Right ventricle myocardium superior (tissue), 1 donor: ENCODE results near the gene HCCS. TPM values are rescaled to one million over a fixed set of nuclear protein-coding genes. Genes with fewer than 3 reads are reported as not detected.

Experiments used
- ATAC-seq: fragments of 200-7000 bp; cut with Tn5 transposase; one replicate; pipeline ENCODE4 v1.9.1; 2020; ENCODE audit warnings: mild to moderate bottlenecking; ENCODE audit not compliant: poor library complexity
- DNase-seq: peaks from one replicate; pipeline ENCODE4 v3.0.0-alpha.2; 2020
- intact Hi-C: fragments of 100-400 bp; cut with DNase I; formaldehyde crosslinking; loops from one replicate; pipeline ENCODE4 v1.11.2; 2022
- long read RNA-seq: library from polyadenylated mRNA; unstranded; transcript quantifications from one replicate; pipeline ENCODE4 v2.0.0, GENCODE V29; 2021
- total RNA-seq: library from RNA; stranded (reverse); fragmentation: NEBNext Ultra II Directional; extraction: Animal tissue kit (Norgen Biotek cat#: 25700); gene quantifications from one replicate; pipeline ENCODE4 v1.2.1, GENCODE V29; 2021
- donor health status: DM: no; HTN: yes; CAD: no; lungs with severe emphysema.

Gene HCCS
- total RNA-seq, result 54.6 TPM
- long read RNA-seq, transcript HCCS-202 (7 exons, 1,072 nt), result major isoform, 99 of 111 reads
- long read RNA-seq, transcript HCCS-201 (7 exons, 2,277 nt), result minor isoform, 6 of 111 reads
- long read RNA-seq, partial matches to known transcripts, result 3 of 111 reads
- long read RNA-seq, other reads (novel, unspliced or antisense), result 2 of 111 reads

DNA sequence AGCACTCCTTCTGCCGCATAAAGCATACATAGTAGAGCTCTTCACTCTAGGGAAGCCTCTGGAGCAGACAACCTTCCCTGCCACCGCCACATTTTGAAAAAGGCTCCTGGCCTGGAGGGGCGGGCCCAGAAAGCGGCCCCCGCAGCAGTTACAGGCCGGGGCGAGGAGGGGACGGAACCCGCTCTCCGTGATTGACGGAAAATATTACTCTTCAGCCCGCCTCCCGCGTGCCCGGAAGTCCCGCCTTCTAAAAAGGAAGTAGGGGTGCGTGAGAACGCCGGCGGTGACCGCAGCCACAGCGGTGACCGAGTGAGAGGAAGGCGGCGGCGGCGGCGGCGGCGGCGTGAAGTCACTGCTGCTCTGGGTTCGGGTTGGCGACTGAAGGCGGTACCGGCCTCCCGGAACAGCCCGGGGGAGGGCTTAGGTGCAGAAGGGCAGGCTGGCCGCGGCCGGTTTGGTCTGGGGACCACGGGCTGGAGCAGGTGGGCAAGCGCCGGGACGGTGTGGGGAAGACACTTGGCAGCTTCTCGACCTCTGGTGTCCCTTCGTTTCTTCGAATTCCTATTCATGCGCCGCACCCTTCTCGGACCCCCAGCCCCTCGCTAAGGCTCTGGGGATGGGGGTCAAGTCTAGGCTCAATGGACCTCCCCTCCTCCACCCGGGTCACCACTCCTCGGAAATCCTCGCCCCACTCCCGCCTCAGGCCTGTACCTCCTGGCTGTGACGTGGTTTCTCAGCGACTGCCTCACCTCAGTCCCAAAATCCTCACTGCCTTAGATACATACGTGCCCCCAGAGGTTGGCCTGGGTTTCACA is at the start of gene HCCS:
TSS of gene HCCS (plus strand) at position 296 of the 815 bp plus-strand sequence. CDS start 729 bp downstream, outside the sequence.
- DNase-seq (peak; percentile 90), ATAC-seq (peak; percentile 99)
- intact Hi-C loops, result no loop called here

DNA sequence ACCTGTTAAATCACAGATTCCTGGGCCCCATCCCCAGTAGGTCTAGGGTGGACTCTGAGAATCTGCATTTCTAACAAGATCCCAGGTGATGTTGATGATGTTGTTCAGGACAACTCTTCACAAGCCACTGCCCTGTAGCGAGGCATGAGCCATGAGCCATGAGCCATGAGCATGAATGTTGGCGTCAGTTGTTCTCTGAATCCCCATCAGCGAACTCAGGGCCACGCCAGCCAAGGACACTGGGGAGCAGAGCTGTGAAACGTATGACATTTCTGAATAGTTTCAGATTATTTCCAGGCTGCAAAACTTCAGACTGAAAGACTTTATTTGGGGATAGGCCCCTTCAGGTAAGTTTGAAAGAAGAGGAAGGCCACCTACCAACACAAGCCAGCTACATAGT is 46.9 kb upstream of the HCCS start:
- intact Hi-C loops, result no loop called here
- no peak for DNase-seq
- no peak for ATAC-seq

DNA sequence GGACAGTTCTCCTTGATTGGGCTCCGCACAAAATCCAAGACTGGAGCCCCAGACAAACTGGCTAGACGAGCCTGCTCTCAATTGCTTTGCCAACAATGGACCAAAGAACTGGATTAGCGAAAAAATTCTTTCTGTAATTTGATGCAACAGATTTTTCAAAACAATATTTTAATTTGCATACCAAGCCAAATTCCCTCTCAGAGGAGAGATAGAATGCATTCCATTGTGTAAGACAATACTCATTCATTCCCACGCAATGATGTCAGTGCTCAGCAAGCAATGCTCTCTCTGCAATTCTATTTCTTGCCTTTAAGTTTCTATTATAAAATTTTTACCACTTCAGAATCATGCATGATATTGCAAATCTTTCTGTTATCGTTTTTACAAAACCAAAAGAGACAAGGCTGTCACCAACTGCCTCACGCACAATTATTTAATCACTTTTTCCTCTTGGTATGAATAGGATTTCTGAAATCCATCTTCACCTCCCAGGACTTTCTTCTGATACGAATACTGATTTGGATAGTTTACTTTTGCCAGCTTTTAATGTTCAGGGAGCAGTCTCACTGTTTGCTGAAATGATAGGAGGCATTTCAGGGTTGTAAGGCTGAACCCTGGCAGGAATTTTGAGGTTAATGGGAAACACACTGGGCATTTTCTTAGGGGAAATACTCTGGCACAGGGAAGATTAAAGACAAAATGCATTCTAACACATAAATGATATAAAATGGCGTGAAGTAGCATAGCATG is 46.1 kb upstream of the HCCS start:
- DNase-seq, result no peak
- intact Hi-C loops, result no loop called here
- ATAC-seq, result no peak

DNA sequence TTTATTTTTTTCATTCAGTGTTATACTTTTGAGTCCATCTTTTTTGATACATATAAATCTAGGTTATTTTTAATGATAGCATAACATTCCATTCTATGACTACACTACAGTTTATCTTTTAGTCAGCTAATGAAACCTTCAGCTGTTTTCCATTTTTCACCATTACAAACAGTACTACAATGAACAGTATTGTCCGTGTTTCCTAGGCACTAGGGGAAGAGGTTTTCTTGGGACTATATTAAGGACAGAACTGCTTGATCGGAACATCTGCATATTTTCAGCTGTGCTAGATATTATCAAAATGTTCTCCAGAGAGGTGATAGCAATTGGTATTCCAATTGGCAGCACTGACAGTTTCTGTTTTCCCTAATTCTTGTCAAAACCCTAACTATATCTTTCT is 44.3 kb upstream of the HCCS start:
- intact Hi-C loops, result no loop called here
- no peak for DNase-seq
- no peak for ATAC-seq

DNA sequence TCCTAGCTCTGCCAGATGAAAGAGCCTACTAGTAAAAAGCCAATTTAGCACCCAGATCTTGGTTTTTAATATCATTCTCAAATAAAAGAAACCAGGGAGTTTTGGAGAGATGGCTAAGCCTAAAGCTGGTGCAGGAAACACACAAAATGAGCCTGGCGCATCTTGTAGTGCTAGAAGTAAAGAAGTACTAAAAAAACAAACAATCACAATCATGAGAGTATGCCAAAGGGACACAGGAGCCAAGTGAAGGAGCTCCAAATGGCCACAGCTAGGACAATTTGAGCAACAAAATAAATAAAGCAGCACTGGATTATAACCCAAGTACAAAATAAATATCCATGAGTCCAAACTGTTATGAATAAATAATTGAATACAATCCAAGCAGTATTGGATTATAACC is 37.8 kb upstream of the HCCS start:
- ATAC-seq, result no peak
- no peak for DNase-seq
- intact Hi-C loops, result no loop called here

DNA sequence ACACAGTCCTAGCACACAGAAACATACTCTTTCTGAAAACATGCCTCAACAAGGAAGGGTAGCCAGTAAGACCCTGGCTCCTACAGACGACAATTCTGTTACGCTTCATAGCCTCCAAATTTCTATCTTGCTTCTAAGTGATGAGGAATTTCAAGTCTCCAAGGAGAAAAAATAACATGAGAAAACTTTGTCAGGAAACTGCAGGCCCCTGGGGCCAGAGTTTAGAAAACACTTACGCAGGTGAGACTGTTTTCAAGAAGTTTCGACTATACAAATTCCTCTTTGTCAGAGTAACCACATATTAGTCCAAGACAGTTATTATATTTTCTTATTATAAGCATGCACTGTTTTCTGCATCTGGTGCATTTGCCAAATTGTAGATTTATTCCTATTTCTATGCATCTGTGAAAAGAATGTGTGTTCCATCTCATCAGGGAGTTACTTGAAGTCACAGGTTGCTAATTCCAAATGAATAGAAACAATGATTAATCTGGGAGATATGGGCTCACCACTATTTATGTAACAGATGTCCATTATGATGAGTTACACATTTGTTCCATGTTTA is 30.3 kb upstream of the HCCS start:
- intact Hi-C loops, result no loop called here
- DNase-seq, result no peak
- no peak for ATAC-seq

DNA sequence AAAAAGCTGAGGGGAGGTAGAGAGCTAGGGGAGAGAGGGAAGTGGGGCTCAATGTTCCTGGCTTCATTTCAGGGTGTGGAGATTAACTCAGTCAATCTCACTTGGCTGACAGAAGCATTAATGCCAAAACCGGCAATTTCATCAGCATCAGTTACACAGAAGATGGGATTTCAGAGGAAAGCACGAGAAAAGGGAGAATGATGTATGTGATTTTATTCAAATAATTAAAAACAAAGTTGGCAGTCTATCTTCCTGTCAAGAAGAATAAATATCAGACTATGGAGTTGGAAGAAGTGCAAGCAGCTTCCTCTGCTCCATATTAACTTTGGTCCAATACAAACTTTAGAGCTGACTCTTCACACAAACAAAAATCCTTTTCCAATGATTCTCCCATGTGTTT is 29.6 kb upstream of the HCCS start:
- no peak for DNase-seq
- intact Hi-C loops, result no loop called here
- ATAC-seq, result no peak

DNA sequence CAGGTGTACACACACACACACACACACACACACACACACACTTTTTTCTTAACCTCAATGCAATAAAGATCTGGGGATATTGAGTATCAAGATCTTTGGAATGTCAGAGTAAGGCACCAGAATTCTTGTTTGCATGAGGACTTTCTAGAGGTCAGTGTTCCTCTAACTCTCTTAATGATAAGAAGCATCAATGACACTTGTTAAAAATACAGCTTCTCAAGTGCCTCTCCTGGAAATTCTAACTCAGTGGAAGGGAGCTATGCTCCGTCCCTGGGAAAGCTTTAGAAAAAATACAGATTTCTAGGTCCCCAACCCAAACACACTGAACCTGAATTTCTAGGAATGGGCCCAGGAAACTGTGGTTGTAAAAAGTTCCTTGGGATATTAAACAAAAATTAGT is 25.8 kb upstream of the HCCS start:
- intact Hi-C loops, result no loop called here
- ATAC-seq (no peak), DNase-seq (no peak)

DNA sequence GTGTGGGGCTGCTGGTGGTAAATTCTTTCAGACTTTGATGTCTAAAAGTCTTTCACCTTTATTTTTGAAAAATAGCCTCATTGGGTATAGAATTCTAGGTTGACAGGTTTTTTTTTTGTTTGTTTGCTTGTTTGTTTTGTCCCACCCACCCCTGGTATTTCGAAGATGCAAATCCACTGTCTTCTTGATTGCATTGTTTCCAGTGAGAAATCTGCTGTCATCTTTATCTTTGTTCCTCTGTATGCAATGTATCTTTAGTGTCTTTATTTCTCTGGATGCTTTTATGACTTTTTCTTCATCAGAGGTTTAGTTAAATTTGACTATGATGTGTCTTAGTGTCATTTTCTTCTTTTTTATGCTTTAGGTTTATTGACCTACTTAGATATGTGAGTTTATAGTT is 21.3 kb upstream of the HCCS start:
- DNase-seq (no peak), ATAC-seq (no peak)
- intact Hi-C loops, result no loop called here

DNA sequence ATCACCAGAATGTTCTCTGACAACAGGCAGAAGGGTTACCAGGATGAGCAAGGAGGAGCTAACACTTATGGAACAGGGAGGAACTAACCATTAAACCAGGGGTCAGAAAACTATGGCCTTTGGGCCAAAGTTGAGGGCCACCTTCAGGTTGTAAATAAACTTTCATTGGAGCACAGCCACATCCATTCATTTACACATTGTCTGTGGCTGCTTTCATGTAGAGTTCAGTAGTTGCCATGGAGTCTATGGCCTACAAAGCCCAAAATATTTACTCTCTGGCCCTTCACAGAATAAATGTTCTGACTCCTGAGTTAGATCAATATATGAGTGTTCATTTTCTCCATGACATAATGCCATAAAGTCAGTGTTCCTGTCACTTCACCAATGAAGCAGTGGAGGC is 13.2 kb upstream of the HCCS start:
- DNase-seq, result no peak
- ATAC-seq, result no peak
- intact Hi-C loops, result no loop called here

DNA sequence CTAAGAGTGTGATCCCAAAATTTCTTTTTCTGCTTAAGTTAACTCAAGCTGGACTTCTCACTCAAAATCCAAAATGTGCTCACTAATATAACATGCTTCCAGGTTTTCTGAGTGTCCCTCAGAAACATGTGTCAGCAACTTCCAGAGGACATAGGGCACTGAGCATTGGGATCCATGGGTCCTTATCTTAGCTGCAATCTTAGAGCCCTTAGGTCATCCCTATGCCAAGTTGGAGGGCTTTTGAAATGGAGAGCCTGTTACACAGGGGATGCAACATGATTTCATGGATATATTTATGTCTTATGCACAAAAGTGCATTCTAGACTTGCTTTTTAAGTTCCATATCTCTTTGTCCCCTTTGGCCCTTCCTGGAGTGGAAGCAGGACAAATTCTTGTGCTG is 11.7 kb upstream of the HCCS start:
- DNase-seq (no peak), ATAC-seq (no peak)
- intact Hi-C loops, result no loop called here

DNA sequence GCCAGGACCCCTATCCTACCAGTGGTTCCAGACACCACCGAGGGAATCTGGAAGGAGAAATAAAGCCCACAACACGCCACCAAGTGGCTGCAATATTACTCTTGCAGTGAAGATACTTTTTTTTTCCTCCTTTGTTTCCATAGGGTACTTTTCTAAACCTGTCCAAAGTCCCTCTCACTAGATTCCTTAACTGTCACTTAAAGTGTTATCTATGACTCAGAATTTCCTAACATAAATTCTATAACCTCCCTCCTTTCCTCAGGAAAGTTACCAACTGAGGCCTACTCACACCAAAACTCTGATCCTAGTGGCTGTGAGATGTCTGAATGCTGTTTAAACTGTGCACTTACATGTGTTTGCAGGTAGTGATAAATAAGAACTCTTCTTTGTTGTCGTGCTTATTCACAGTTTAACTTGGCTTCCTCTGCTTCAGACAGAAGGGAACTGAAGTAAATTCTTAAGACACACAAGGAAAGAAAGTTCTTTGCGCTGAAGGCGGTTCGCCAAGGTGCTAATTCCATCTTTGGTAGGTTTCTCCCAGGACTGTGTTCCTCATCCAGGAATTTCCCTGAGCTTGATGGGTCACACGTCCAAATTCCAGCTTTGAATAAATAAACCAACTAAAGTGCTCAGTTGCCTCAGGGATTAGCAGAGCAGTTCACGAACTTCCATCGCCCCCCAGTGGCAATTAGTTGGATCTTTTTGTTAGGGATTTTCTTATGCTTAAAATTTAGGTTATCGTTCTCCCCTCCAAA is 10.7 kb upstream of the HCCS start:
- DNase-seq (no peak), ATAC-seq (no peak)
- intact Hi-C loops, result no loop called here

DNA sequence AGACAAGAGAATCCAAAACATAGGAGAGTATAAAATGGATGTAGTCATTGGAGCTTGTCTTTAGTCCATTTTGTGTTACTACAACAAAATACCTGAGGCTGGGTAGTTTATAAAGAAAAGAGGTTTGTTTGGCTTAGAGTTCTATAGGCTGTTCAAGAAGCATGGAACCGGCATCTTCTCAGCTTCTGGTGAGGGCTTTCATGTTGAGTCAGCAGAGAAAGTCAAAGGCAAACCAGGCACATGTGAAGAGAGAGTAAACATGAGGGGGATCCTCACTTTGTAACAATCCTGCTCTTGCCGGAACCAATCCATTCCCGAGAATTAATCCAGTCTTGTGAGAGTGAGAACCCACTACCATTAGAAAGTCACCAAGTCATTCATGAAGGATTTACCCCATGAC is 8.1 kb upstream of the HCCS start:
- ATAC-seq (no peak), DNase-seq (no peak)
- intact Hi-C loops, result no loop called here

DNA sequence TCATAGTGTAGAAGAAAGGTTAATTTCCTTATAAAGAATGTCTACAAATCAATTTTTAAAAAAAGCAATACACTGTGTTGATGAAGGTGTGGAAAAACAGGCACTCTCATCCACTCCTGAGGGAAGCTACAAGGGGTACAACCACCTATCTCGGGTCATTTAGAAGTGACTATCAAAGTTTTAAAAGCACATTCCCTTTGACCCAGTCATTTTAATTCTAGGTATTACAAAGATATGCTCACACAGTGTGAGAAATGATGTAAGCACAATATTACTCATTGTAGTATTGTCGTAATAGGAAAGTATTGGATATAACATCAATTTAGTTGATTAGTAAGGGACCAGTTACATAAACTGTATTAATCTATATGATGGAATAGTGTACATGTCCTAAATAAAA is 7.4 kb upstream of the HCCS start:
- intact Hi-C loops, result no loop called here
- ATAC-seq (no peak), DNase-seq (no peak)

DNA sequence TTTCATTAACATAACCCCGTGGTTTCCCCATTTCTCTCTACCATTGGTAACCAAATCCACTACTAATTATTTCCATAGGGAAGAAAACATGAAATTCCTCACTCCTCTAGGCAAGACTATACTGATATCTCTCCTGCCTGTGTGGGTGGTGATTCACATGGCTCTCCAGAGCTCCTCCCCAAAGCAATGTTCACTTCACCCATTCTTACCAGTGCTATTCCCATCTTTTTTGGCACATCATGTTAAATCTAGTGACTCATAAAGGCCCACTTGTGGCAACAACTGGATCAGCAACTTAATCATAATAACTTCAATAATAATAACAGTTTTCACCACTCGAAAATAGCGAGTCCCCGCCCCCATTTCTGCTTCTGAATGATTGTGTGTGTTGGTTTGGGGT is 6.1 kb upstream of the HCCS start:
- intact Hi-C loops, result no loop called here
- DNase-seq, result no peak
- ATAC-seq, result no peak

DNA sequence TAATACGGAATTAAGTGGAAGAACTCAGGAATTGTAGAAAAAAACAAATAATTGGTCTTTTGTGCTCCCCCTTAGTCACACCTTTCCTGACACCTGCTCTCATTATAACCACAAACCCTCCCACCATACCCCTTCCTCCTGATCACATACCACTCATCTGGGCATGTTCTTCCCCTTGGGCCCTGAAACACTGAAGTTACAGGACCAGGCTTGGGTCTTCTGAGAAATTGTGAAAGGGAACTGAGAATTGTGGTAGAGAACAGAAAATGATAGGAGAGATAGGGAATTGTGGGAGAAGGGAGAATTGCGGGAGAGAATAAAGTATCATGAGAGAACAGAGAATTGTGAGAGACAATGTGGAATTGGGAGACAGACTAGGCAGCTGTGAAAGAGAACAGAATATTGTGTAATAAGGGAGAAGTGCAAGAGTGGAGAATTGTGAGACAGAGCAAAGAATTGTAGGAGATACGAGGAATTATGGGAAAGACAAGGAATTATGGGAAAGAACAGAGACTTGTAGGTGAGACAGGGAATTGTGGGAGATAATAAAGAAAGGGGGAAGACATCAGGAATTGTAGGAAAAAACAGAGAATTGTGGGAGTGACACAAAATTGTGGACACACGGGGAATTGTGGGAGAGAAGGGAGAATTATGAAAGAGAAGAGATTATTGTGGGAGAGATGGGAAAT is 2.7 kb upstream of the HCCS start:
- intact Hi-C loops, result no loop called here
- DNase-seq, result no peak
- ATAC-seq, result no peak

DNA sequence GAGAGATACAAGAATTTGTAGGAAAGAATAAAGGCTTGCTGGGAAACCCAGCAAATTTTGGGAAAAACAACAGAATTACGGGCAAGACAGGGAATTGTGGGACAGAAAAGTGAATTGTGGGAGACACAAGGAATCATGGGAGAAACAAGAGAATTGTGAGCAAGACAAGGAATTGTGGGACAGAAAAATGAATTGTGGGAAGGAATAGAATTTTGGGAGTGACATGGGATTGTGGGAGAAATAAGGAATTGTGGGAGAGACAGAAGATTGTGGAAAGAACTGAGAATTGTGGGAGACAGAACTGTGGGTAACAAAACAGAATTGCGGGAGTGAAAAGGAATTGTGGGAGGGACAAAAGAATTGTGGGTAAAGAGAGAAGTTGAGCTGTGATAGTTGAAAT is 1.2 kb upstream of the HCCS start:
- no peak for ATAC-seq
- intact Hi-C loops, result no loop called here

DNA sequence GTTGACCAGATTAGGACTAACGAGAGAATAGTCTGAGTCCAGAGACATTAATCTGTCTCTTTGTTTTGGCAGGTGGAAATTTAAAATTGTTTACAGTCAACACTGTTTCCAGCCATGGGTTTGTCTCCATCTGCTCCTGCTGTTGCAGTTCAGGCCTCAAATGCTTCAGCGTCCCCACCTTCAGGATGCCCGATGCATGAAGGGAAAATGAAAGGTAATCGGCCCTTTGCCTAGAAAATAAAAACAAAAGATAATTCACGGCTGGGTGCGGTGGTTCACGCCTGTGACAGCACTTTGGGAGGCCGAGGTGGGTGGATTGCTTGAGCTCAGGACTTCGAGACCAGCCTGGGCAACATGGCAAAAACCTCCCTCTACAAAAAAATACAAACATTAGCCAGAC is 815 bp downstream of the HCCS start:
- ATAC-seq, result no peak
- DNase-seq, result no peak
- intact Hi-C loops, result no loop called here

More for the DNA sequence above, 1.2 kb upstream of the HCCS start:
- no peak for DNase-seq

DNA sequence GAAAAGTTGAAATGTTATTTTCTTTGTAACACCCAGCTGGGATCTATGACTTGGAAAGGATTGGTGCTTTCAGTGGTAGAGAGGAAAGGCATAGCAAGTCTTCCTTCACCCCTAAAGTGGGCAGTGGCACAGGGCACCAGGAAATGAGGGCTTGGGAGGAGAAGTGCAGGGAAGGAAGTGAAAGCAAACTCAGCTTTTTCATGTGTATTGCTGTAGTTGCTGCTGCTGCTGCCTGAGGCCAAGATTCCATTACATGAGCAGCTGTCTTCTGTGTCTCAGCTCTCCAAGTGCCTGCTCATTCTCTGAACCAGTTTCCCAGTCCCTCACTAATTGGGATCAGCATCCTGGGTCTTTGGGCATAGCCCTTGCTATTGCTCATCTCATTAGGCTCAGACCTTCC is 2.6 kb downstream of the HCCS start:
- ATAC-seq (no peak), DNase-seq (no peak)
- intact Hi-C loops, result no loop called here
